Psoas muscle (tissue), 8 donors: Measurements from ENCODE around the gene IGSF9. TPM values are rescaled to one million over a fixed set of nuclear protein-coding genes. Genes with fewer than 3 reads are reported as not detected.

Source experiments
- ATAC-seq, 4 donors: fragments of 200-7000 bp; cut with Tn5 transposase; one replicate each; pipeline ENCODE4 v1.9.1; 2020; ENCODE audit warnings: moderate library complexity in 3 of 4, mild to moderate bottlenecking in 2 of 4
- DNase-seq, 2 donors: peaks; one replicate each; pipeline ENCODE4 v3.0.0-alpha.2; 2020
- H3K27ac ChIP-seq: fragments of 200-600 bp; one replicate; pipeline ENCODE4 v1.8.0; 2022
- H3K27me3 ChIP-seq, 3 donors: fragments of 200-600 bp in 1 of 3; one replicate each; pipeline versions ENCODE4 v1.6.1 to v1.8.0; 2013 to 2022; ENCODE audit warnings: low read length in 2 of 3, mild to moderate bottlenecking in 2 of 3, moderate library complexity in 1 of 3; ENCODE audit not compliant: insufficient read depth in 3 of 3
- H3K36me3 ChIP-seq, 2 donors: fragments of 200-600 bp in 1 of 2; one replicate each; pipeline versions ENCODE4 v1.6.1 to v1.8.0; 2013 to 2022; ENCODE audit warnings: low read depth in 1 of 2, mild to moderate bottlenecking in 1 of 2, moderate library complexity in 1 of 2; ENCODE audit not compliant: insufficient read depth in 1 of 2
- H3K4me1 ChIP-seq: fragments of 200-600 bp; one replicate; pipeline ENCODE4 v1.8.0; 2022
- H3K4me3 ChIP-seq: fragments of 200-600 bp; one replicate; pipeline ENCODE4 v1.8.0; 2022; ENCODE audit warnings: mild to moderate bottlenecking
- H3K9me3 ChIP-seq: fragments of 200-600 bp; one replicate; pipeline ENCODE4 v1.8.0; 2022
- CTCF ChIP-seq: fragments of 200-600 bp; IDR thresholded peaks from one replicate; pipeline ENCODE4 v1.8.0; 2022; ENCODE audit warnings: antibody characterized with exemption
- WGBS, 3 donors: extraction: QIAGEN DNeasy Blood & Tissue Kit; methylation state at CpG; one replicate each; pipeline versions ENCODE4 v1.1.6 to v1.1.7; 2013; 5-methylcytosine and 5-hydroxymethylcytosine counted together
- intact Hi-C, 2 donors: fragments of 100-400 bp; cut with DNase I; formaldehyde crosslinking; loops; one replicate each; pipeline versions ENCODE4 v1.11.0 to v1.14.2; 2022
- polyA plus RNA-seq, 3 donors: library from polyadenylated mRNA; stranded (reverse); fragments of 200-250 nt; gene quantifications; one replicate each; pipeline ENCODE4 v1.2.3, GENCODE V29; 2013
- total RNA-seq, 4 donors: library from RNA; stranded (reverse); fragmentation: NEBNext Ultra II Directional in 2 of 4; extraction: Animal tissue kit (Norgen Biotek cat#: 25700) in 2 of 4; gene quantifications; one replicate each; pipeline versions ENCODE4 v1.2.1 to v1.2.4, GENCODE V29; 2021 to 2023
- donor health status: healthy with polysubstance abuse.
- donor health status: DM: no; HTN: no; CAD: no; lungs with moderate emphysema.
- donor health status: Bipolar disorder and iron deficiency.
- donor health status: healthy.
- donor health status: DM: yes; HTN: yes; CAD: no.
- donor health status: DM: no; HTN: no; CAD: no.
- donor health status: DM: no; HTN: no; CAD: no.
- donor health status: DM: yes; HTN: yes; CAD: no.

The IGSF9 gene
- total and polyA plus RNA-seq, 7 donors: 0.01 TPM; not detected in 5

GRCh38 chr1:159986531-159986930 lies 41.1 kb upstream of the IGSF9 start:
- H3K27ac ChIP-seq: no peak overlapping the region
- ATAC-seq (no peak), DNase-seq (no peak)
- intact Hi-C loops: no loop called here
- 83 to 90% (median 90%) methylated on average over 1 of the region's 1 CpG for WGBS, 3 donors
- no peak for TF ChIP-seq CTCF
- H3K4me3 ChIP-seq: no peak overlapping the region
- H3K36me3 ChIP-seq: no peaks in the 10 kb centered on the region
- H3K9me3 ChIP-seq: no peaks in the 10 kb centered on the region
- no peaks in the 10 kb centered on the region for H3K4me1 ChIP-seq
- peaks cover 0 to 24% (median 0%) of the 10 kb centered on the region in 3 donors for H3K27me3 ChIP-seq

GRCh38 chr1:159986093-159986492 lies 40.7 kb upstream of the IGSF9 start:
- ATAC-seq (no peak), DNase-seq (no peak)
- H3K4me3 ChIP-seq: no peak overlapping the region
- WGBS, 3 donors: 69 to 73% (median 72%) methylated on average over 2 of the region's 2 CpGs
- H3K27ac ChIP-seq: no peak overlapping the region
- intact Hi-C loops: no loop called here
- no peaks in the 10 kb centered on the region for H3K36me3 ChIP-seq
- H3K27me3 ChIP-seq: peaks cover 0 to 26% (median 0%) of the 10 kb centered on the region in 3 donors
- H3K4me1 ChIP-seq: no peaks in the 10 kb centered on the region
- no peaks in the 10 kb centered on the region for H3K9me3 ChIP-seq
- no peak for TF ChIP-seq CTCF

GRCh38 chr1:159985473-159985872 lies 40.1 kb upstream of the IGSF9 start:
- TF ChIP-seq CTCF: no peak
- ATAC-seq: no peak
- H3K36me3 ChIP-seq: no peaks in the 10 kb centered on the region
- H3K4me3 ChIP-seq: no peak overlapping the region
- no peak overlapping the region for H3K27ac ChIP-seq
- H3K4me1 ChIP-seq: no peaks in the 10 kb centered on the region
- peaks cover 0 to 25% (median 0%) of the 10 kb centered on the region in 3 donors for H3K27me3 ChIP-seq
- intact Hi-C loops: no loop called here
- no peak for DNase-seq
- 79 to 80% (median 79%) methylated on average over 6 of the region's 6 CpGs for WGBS, 3 donors
- no peaks in the 10 kb centered on the region for H3K9me3 ChIP-seq

GRCh38 chr1:159983681-159984080 lies 38.3 kb upstream of the IGSF9 start:
- H3K9me3 ChIP-seq: no peaks in the 10 kb centered on the region

More at GRCh38 chr1:159983681-159984080, 38.3 kb upstream of the IGSF9 start:
- H3K4me3 ChIP-seq: no peak overlapping the region
- H3K36me3 ChIP-seq: no peaks in the 10 kb centered on the region
- H3K27me3 ChIP-seq: peaks cover 0 to 19% (median 0%) of the 10 kb centered on the region in 3 donors
- H3K4me1 ChIP-seq: no peaks in the 10 kb centered on the region
- no peak for ATAC-seq
- no peak for DNase-seq
- H3K27ac ChIP-seq: no peak overlapping the region
- intact Hi-C loops: no loop called here
- no peak for TF ChIP-seq CTCF
- 56 to 60% (median 58%) methylated on average over 5 of the region's 5 CpGs for WGBS, 3 donors
